CD14-positive monocyte (primary cell): ENCODE results near the gene PDE1A. TPM values are rescaled to one million over a fixed set of nuclear protein-coding genes. Genes with fewer than 3 reads are reported as not detected.

ENCODE experiments used
- DNase-seq, 3 donors: peaks; one replicate each; pipeline ENCODE4 v3.0.0-alpha.2; 2011 to 2022
- H2AFZ ChIP-seq: 2 replicates; pipeline ENCODE4 v1.6.0; 2012; ENCODE audit warnings: mild to moderate bottlenecking, low read depth, low read length, inconsistent platforms; ENCODE audit not compliant: insufficient read depth, poor library complexity, severe bottlenecking
- H3K27ac ChIP-seq, 2 donors: 1 replicate in 1 of 2; 2 replicates in 1 of 2; pipeline ENCODE4 v1.5.1; 2012 to 2013; ENCODE audit warnings: low read length in 2 of 2, control low read depth in 1 of 2, inconsistent platforms in 1 of 2, low read depth in 1 of 2, mild to moderate bottlenecking in 1 of 2
- H3K27me3 ChIP-seq, 2 donors: one replicate each; pipeline versions ENCODE4 v1.6.0 to v1.6.1; 2011 to 2013; ENCODE audit warnings: low read length in 2 of 2; ENCODE audit not compliant: control insufficient read depth in 2 of 2, insufficient read depth in 2 of 2
- H3K36me3 ChIP-seq, 2 donors: replicated peaks in 1 of 2; 1 replicate in 1 of 2; 2 replicates in 1 of 2; pipeline versions ENCODE4 v1.5.1 to v1.6.1; 2012 to 2013; ENCODE audit warnings: low read length in 2 of 2, control low read depth in 1 of 2, inconsistent platforms in 1 of 2, mild to moderate bottlenecking in 1 of 2; ENCODE audit not compliant: insufficient read depth in 2 of 2, control insufficient read depth in 1 of 2
- H3K4me1 ChIP-seq, 2 donors: 1 replicate in 1 of 2; 2 replicates in 1 of 2; pipeline versions ENCODE4 v1.5.1 to v1.6.1; 2012 to 2013; ENCODE audit warnings: low read length in 2 of 2, control low read depth in 1 of 2, inconsistent platforms in 1 of 2, mild to moderate bottlenecking in 1 of 2, moderate library complexity in 1 of 2; ENCODE audit not compliant: insufficient read depth in 2 of 2, control insufficient read depth in 1 of 2
- H3K4me2 ChIP-seq: replicated peaks from 2 replicates; pipeline ENCODE3; 2012; ENCODE audit warnings: low read length, moderate library complexity, mild to moderate bottlenecking; ENCODE audit not compliant: poor library complexity, severe bottlenecking; ENCODE audit errors: extremely low read depth
- H3K4me3 ChIP-seq, 3 experiments: fragments of 200-600 bp in 1 of 3; sonication (generic) in 1 of 3; replicated peaks in 1 of 3; 1 replicate in 2 of 3; 2 replicates in 1 of 3; pipeline ENCODE4 v1.5.1; 2011 to 2013; ENCODE audit warnings: low read length in 3 of 3, mild to moderate bottlenecking in 3 of 3, control low read depth in 2 of 3, low read depth in 2 of 3, inconsistent platforms in 1 of 3, moderate library complexity in 1 of 3
- H3K79me2 ChIP-seq: 2 replicates; pipeline ENCODE4 v1.6.0; 2012; ENCODE audit warnings: mild to moderate bottlenecking, control low read depth, inconsistent platforms, low read length, moderate library complexity; ENCODE audit not compliant: insufficient read depth
- H3K9ac ChIP-seq: 2 replicates; pipeline ENCODE4 v1.6.0; 2017; ENCODE audit warnings: low read length, mild to moderate bottlenecking; ENCODE audit not compliant: insufficient read depth, poor library complexity, severe bottlenecking
- H3K9me3 ChIP-seq, 2 donors: replicated peaks in 1 of 2; 1 replicate in 1 of 2; 2 replicates in 1 of 2; pipeline versions ENCODE4 v1.5.1 to v1.6.1; 2012 to 2013; ENCODE audit warnings: low read length in 2 of 2, control low read depth in 1 of 2; ENCODE audit not compliant: control insufficient read depth in 1 of 2, insufficient read depth in 1 of 2
- H4K20me1 ChIP-seq: 2 replicates; pipeline ENCODE4 v1.6.0; 2012; ENCODE audit warnings: mild to moderate bottlenecking, low read length, control low read depth, moderate library complexity; ENCODE audit not compliant: insufficient read depth
- H3K27ac Mint-ChIP-seq, 7 donors: one replicate each; pipeline ENCODE4 v1.8.0; 2020; ENCODE audit warnings: mild to moderate bottlenecking in 7 of 7, mixed read lengths in 7 of 7, moderate library complexity in 6 of 7, inconsistent platforms in 2 of 7
- H3K27me3 Mint-ChIP-seq, 3 donors: one replicate each; pipeline ENCODE4 v1.8.0; 2021 to 2022; ENCODE audit warnings: low read depth in 3 of 3, mild to moderate bottlenecking in 3 of 3, mixed read lengths in 3 of 3, moderate library complexity in 3 of 3, inconsistent platforms in 1 of 3
- H3K36me3 Mint-ChIP-seq, 2 donors: one replicate each; pipeline ENCODE4 v1.8.0; 2020; ENCODE audit warnings: mixed read lengths in 2 of 2, inconsistent platforms in 1 of 2, mild to moderate bottlenecking in 1 of 2
- H3K4me1 Mint-ChIP-seq: one replicate; pipeline ENCODE4 v1.8.0; 2020; ENCODE audit warnings: mild to moderate bottlenecking, mixed read lengths
- H3K4me3 Mint-ChIP-seq, 2 donors: one replicate each; pipeline ENCODE4 v1.8.0; 2020; ENCODE audit warnings: mild to moderate bottlenecking in 2 of 2, mixed read lengths in 2 of 2, moderate library complexity in 1 of 2
- H3K9me3 Mint-ChIP-seq, 7 donors: one replicate each; pipeline ENCODE4 v1.8.0; 2020 to 2022; ENCODE audit warnings: mixed read lengths in 7 of 7, mild to moderate bottlenecking in 6 of 7, moderate library complexity in 6 of 7, inconsistent platforms in 2 of 7
- WGBS: methylation state at CpG from one replicate; pipeline ENCODE4 v1.1.5; 2013; ENCODE audit warnings: missing lambda C conversion rate; ENCODE audit not compliant: insufficient coverage; 5-methylcytosine and 5-hydroxymethylcytosine counted together
- intact Hi-C, 2 donors: fragments of 100-400 bp; cut with micrococcal nuclease; formaldehyde crosslinking; loops; one replicate each; pipeline versions ENCODE4 v1.15.0 to v1.15.1; 2023
- polyA plus RNA-seq, 3 donors: library from polyadenylated mRNA; depleted of rRNA in 1 of 3; unstranded in 2 of 3; stranded (reverse) in 1 of 3; fragments of 300-500 nt in 2 of 3; fragments of >200 nt in 1 of 3; fragmentation: Illumina TruSeq in 2 of 3; gene quantifications; 1 replicate in 2 of 3; 2 replicates in 1 of 3; pipeline ENCODE4 v1.2.3, GENCODE V29; 2012 to 2021
- TF ChIP-seq, protein P1 (sequence below): fragments of 200-600 bp; IDR thresholded peaks from one replicate; pipeline ENCODE4 v1.8.0; 2022; ENCODE audit warnings: antibody characterized with exemption, mild to moderate bottlenecking

The PDE1A gene
- polyA plus RNA-seq, 3 donors = not detected

DNA sequence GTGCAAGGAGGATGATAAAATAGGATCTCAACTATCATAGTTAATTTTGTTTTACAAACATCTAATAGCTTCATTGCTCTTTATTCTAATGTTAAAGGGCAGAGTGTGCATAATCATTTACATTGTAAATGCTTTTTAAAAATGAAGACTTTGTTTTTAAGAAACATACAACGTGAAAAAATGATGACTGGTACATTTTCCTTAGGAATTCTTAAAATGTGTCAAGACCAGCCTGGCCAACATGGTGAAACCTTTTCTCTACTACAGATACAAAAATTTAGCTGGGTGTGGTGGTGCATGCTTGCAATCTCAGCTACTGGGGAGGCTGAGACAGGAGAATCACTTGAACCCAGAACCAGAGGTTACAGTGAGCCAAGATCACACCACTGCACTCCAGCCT lies 179.0 kb downstream of the PDE1A start:
- no peak for DNase-seq
- intact Hi-C loops = no loop called here
- Mint-ChIP-seq H3K36me3 (no peaks in the 10 kb centered on the region), H3K4me3 (no peak overlapping the region), H3K4me1 (no peaks in the 10 kb centered on the region), H3K9me3 (peaks cover 0 to 3% (median 2%) of the 10 kb centered on the region in 7 donors), H3K27me3 (peaks cover 0 to 4% (median 1%) of the 10 kb centered on the region in 3 donors), H3K27ac (no peak overlapping the region)
- Histone ChIP-seq H3K79me2 (no peaks in the 10 kb centered on the region), H3K9me3 (no peaks in the 10 kb centered on the region), H3K27ac (no peak overlapping the region), H3K4me2 (no peak overlapping the region), H3K4me1 (no peaks in the 10 kb centered on the region), H4K20me1 (no peaks in the 10 kb centered on the region), H3K4me3 (no peak overlapping the region), H2AFZ (no peak overlapping the region), H3K36me3 (no peaks in the 10 kb centered on the region), H3K9ac (no peak overlapping the region), H3K27me3 (no peaks in the 10 kb centered on the region)
- WGBS = no CpG with 5 or more reads among the region's 1 CpG
- TF ChIP-seq, protein P1, sequence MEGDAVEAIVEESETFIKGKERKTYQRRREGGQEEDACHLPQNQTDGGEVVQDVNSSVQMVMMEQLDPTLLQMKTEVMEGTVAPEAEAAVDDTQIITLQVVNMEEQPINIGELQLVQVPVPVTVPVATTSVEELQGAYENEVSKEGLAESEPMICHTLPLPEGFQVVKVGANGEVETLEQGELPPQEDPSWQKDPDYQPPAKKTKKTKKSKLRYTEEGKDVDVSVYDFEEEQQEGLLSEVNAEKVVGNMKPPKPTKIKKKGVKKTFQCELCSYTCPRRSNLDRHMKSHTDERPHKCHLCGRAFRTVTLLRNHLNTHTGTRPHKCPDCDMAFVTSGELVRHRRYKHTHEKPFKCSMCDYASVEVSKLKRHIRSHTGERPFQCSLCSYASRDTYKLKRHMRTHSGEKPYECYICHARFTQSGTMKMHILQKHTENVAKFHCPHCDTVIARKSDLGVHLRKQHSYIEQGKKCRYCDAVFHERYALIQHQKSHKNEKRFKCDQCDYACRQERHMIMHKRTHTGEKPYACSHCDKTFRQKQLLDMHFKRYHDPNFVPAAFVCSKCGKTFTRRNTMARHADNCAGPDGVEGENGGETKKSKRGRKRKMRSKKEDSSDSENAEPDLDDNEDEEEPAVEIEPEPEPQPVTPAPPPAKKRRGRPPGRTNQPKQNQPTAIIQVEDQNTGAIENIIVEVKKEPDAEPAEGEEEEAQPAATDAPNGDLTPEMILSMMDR = no peak

DNA sequence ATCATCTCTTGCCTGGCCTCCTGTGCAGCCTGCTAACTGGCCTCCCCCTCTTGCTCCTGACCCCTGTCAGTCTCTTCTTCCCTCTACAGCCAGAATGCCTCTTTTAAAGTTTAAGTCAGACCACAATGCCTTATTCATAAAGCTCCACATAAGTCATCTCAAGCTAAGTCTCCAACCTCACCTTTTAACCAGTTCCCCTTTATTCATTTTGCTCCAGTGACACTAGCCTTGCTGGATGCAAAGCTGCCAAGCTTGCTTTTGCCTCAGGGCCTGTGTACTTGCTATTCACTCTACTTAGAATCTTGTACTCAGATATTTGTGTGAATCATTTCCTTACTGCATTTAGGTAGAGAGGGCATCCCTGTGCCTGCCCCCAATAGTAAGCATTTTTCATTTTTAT lies 180.9 kb downstream of the PDE1A start:
- Histone ChIP-seq H2AFZ (no peak overlapping the region), H3K27me3 (no peaks in the 10 kb centered on the region), H3K9me3 (no peaks in the 10 kb centered on the region), H3K27ac (no peak overlapping the region), H3K9ac (no peak overlapping the region), H4K20me1 (no peaks in the 10 kb centered on the region), H3K79me2 (no peaks in the 10 kb centered on the region), H3K4me3 (no peak overlapping the region), H3K4me1 (no peaks in the 10 kb centered on the region), H3K4me2 (no peak overlapping the region), H3K36me3 (no peaks in the 10 kb centered on the region)
- no peak overlapping the region for H3K27ac Mint-ChIP-seq
- H3K4me3 Mint-ChIP-seq = no peak overlapping the region
- H3K36me3 Mint-ChIP-seq = no peaks in the 10 kb centered on the region
- TF ChIP-seq, protein P1 = no peak
- intact Hi-C loops = no loop called here
- DNase-seq = no peak
- peaks cover 4% of the 10 kb centered on the region for H3K4me1 Mint-ChIP-seq
- peaks cover 0 to 4% (median 1%) of the 10 kb centered on the region in 3 donors for H3K27me3 Mint-ChIP-seq
- peaks cover 0 to 3% (median 2%) of the 10 kb centered on the region in 7 donors for H3K9me3 Mint-ChIP-seq
